NB4 (cell line): ENCODE measurements around the gene PIP.
"Not testable (repeated sequence)": the region's sequence is repeated elsewhere in the genome, so short reads cannot be mapped to it uniquely, and the experiment has no call there.

Experiments used
- DNase-seq: peaks from one replicate; pipeline ENCODE4 v3.0.0; 2010; ENCODE audit warnings: low read depth
- H3K4me3 ChIP-seq: one replicate; pipeline ENCODE4 v1.5.1; 2011; ENCODE audit warnings: mild to moderate bottlenecking, low read depth, low read length, moderate library complexity
- MYC ChIP-seq: IDR thresholded peaks from 2 replicates; pipeline ENCODE4 v1.6.1; 2011; ENCODE audit warnings: low read depth, low read length
- POLR2A ChIP-seq: IDR thresholded peaks from 2 replicates; pipeline ENCODE4 v1.6.1; 2011; ENCODE audit warnings: mild to moderate bottlenecking; ENCODE audit not compliant: insufficient read length; ENCODE audit errors: extremely low read depth
- TF ChIP-seq, protein P1 (sequence below): IDR thresholded peaks from one replicate; pipeline ENCODE4 v1.5.1; 2012; ENCODE audit warnings: low read depth, low read length
- TF ChIP-seq, protein P2 (sequence below): IDR thresholded peaks from 2 replicates; pipeline ENCODE4 v1.6.1; 2011; ENCODE audit warnings: low read depth, low read length

The PIP gene

DNA sequence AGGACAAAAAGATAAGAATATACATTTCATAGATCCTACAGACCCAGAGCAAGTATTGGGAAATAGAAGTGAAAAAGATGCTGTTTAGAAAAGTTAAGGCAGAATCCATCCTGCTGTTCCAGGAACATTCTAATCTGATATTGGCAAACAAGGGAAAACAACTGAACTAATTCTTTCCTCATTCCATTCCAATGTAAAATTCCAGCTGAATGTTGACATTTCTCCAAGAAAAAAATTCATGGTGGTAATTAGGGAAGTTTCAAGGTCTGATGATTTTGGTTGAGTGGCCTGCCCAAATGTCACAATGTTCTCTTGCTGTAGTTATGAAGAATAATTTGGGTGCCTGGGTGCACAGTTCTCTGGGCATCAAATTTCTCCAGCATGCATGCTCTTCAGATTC is 15.2 kb downstream of the PIP start:
- H3K4me3 ChIP-seq: no peak overlapping the region
- TF ChIP-seq, protein P1, sequence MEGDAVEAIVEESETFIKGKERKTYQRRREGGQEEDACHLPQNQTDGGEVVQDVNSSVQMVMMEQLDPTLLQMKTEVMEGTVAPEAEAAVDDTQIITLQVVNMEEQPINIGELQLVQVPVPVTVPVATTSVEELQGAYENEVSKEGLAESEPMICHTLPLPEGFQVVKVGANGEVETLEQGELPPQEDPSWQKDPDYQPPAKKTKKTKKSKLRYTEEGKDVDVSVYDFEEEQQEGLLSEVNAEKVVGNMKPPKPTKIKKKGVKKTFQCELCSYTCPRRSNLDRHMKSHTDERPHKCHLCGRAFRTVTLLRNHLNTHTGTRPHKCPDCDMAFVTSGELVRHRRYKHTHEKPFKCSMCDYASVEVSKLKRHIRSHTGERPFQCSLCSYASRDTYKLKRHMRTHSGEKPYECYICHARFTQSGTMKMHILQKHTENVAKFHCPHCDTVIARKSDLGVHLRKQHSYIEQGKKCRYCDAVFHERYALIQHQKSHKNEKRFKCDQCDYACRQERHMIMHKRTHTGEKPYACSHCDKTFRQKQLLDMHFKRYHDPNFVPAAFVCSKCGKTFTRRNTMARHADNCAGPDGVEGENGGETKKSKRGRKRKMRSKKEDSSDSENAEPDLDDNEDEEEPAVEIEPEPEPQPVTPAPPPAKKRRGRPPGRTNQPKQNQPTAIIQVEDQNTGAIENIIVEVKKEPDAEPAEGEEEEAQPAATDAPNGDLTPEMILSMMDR: no peak
- TF ChIP-seq POLR2A: no peak
- TF ChIP-seq, protein P2, sequence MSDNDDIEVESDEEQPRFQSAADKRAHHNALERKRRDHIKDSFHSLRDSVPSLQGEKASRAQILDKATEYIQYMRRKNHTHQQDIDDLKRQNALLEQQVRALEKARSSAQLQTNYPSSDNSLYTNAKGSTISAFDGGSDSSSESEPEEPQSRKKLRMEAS: no peak
- no peak for TF ChIP-seq MYC
- no peak for DNase-seq

DNA sequence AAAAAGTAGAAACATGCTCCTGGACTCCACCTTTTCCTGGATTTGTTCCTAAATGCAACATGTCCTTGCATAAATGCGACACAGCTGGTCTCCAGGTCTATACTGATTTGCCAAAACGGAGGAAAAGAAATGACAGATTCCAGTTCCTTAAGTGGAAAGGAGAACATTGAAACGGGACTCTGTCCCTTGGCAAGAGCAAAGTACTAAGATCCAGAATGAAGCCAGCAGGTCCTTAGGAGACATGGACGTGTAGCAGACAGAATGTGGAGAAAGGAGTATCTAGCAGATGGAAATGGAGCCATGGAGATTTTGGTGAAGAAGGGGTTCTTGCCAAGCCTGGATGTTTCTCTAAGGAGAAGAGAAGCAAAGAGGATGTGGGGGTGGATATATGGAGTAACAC is 16.2 kb downstream of the PIP start:
- H3K4me3 ChIP-seq: no peak overlapping the region
- DNase-seq: no peak
- TF ChIP-seq, protein P2: no peak
- TF ChIP-seq MYC (no peak), POLR2A (no peak)
- TF ChIP-seq, protein P1: no peak

DNA sequence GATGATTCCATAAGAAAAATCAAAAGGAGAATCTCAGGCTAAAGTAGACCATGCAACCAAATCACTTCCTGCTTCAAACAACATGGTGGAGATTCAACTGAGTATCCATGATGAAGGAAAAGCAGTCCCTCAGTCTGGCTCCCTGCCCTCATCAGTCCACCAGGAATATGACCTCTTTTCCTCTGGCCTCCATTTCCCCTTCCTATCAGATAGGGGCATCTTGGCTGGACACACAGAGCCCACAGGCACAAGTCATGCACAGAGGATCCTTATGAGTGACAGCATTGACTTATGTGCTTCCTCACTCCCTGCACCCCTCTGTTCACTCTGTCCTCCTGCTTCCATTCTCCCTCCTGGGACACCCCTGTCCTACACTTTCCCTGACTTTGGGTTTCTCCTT is 16.8 kb downstream of the PIP start:
- TF ChIP-seq MYC (no peak), POLR2A (no peak)
- TF ChIP-seq, protein P2: no peak
- TF ChIP-seq, protein P1: no peak
- no peak overlapping the region for H3K4me3 ChIP-seq
- no peak for DNase-seq

DNA sequence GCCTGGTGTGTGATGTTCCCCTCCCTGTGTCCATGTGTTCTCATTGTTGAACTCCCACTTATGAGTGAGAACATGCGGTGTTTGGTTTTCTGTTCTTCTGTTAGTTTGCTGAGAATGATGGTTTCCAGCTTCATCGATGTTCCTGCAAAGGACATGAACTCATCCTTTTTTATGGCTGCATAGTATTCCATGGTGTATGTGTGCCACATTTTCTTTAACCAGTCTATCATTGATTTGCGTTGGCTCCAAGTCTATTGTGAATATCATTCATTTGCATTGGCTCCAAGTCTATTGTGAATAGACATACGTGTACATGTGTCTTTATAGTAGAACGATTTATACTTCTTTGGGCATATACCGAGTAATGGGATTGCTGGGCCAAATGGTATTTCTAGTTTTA is 18.8 kb downstream of the PIP start:
- not testable (repeated sequence) for DNase-seq, H3K4me3 ChIP-seq

DNA sequence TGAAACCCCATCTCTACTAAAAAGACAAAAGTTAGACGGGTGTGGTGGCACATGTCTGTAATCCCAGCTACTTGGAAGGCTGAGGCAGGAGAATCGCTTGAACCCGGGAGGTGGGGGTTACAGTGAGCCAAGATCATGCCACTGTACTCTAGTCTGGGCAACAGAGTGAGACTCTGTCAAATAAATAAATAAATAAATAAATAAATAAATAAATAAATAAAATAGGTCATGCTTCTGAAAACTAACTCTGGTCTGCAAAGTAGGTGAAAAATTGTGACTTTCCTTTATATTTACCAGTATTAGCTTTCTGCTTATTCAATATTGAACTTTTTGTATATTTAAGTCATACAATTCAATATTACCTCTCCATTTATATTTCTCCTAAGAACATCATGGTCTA is 26.7 kb downstream of the PIP start:
- DNase-seq, H3K4me3 ChIP-seq: not testable (repeated sequence)

DNA sequence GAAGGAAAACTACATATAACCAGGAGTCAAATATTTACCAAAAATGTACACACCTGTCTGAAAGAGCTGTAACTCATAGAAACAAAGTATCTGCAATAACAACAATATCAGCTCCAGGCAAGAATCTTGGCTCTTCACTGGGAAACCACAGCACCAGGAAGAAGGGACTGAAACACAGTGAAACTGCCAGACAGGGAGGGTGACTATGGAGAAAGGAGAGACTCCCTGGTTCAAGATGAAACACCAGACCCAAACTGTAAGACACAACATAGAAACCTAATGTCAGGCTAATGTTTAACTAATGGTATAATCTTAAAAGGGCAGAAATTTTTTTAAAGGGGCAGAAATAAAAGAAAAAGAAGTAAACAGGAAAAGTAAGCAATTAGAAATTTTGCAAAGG is 39.8 kb downstream of the PIP start:
- no peak for DNase-seq
- no peak overlapping the region for H3K4me3 ChIP-seq
- TF ChIP-seq, protein P1: no peak
- TF ChIP-seq POLR2A: no peak
- no peak for TF ChIP-seq MYC
- TF ChIP-seq, protein P2: no peak

DNA sequence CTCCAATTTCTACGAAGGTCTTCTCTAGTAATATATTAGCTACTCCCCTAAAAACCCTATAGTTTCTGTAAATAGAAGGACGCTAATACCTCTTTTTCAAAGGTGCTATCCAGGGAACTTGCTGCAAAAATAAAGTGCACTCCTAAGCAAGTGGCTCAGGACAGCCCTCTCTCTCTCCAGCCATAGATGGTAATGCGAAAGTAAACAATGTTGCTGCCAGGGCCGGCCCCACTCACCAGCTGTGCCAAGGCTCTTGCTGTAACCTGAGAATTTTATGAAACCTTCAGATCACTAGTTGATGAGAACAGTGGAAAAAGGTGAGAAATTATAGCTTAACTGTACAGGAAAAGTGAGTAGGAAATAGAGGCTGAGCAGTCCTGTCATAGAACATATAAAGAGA is 40.5 kb downstream of the PIP start:
- H3K4me3 ChIP-seq: no peak overlapping the region

More for the DNA sequence above, 40.5 kb downstream of the PIP start:
- TF ChIP-seq MYC (no peak), POLR2A (no peak)
- TF ChIP-seq, protein P1: no peak
- TF ChIP-seq, protein P2: no peak
- DNase-seq: no peak
